Body of pancreas (tissue), 4 donors: ENCODE results near the gene FOXL3.

Experiments used
- POLR2A ChIP-seq, 3 donors: fragments of 450-650 bp; IDR thresholded peaks; one replicate each; pipeline ENCODE4 v1.6.1; 2016; ENCODE audit warnings: antibody characterized with exemption in 3 of 3, mild to moderate bottlenecking in 2 of 3
- TF ChIP-seq, protein P1 (sequence below), 7 experiments: fragments of 450-650 bp in 4 of 7; fragments of 200-600 bp in 3 of 7; sonication (generic) in 3 of 7; IDR thresholded peaks; one replicate each; pipeline ENCODE4 v1.5.1; 2016 to 2019; ENCODE audit warnings: antibody characterized with exemption in 7 of 7

DNA sequence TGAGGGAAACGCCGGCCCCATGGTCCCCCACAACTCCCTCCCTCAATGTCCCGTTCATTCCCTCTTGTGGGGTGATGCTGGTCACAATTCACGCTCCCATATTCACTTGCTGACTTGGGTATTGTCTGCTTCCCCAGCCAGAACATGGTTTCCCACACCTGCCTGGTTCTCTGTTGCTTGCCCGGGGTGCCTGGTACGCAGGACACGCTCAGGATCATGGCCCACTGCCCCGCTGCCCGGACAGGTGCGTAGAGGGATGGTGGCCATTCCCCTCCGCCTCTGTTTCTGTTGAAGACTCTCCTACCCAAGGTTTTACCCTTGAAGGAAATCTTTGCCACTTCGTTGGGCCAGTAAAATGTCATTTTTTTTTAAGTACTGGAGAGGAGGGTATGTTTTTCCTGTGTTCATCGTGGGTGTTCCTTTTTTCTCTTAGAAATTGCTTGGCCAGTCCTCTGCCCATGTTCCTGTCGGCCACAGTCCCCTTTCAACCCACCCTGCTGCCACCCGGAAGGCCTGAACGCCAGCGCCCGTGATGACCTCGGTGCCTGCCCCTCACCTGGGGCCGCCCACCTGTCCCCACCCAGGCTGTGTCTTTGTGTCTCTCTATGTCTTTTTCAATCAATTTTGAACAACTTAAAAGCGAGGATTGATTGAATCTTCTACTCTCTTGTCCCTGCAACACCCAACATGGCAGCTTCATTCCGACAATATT is 38.2 kb downstream of the FOXL3 start:
- TF ChIP-seq, protein P1, sequence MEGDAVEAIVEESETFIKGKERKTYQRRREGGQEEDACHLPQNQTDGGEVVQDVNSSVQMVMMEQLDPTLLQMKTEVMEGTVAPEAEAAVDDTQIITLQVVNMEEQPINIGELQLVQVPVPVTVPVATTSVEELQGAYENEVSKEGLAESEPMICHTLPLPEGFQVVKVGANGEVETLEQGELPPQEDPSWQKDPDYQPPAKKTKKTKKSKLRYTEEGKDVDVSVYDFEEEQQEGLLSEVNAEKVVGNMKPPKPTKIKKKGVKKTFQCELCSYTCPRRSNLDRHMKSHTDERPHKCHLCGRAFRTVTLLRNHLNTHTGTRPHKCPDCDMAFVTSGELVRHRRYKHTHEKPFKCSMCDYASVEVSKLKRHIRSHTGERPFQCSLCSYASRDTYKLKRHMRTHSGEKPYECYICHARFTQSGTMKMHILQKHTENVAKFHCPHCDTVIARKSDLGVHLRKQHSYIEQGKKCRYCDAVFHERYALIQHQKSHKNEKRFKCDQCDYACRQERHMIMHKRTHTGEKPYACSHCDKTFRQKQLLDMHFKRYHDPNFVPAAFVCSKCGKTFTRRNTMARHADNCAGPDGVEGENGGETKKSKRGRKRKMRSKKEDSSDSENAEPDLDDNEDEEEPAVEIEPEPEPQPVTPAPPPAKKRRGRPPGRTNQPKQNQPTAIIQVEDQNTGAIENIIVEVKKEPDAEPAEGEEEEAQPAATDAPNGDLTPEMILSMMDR (IDR thresholded peaks at IDR 0.05): no peak
- TF ChIP-seq POLR2A (IDR thresholded peaks at IDR 0.05): no peak
